HG02938 (cell line): ENCODE measurements around the gene UIMC1.
"Not testable (repeated sequence)": the region's sequence is repeated elsewhere in the genome, so short reads cannot be mapped to it uniquely, and the experiment has no call there.

Experiments
- ATAC-seq: cut with Tn5 transposase; IDR thresholded peaks from one replicate; pipeline ENCODE4 v1.9.1; 2021; ENCODE audit warnings: mild to moderate bottlenecking, moderate library complexity; ENCODE audit not compliant: unreplicated experiment

UIMC1 gene

DNA sequence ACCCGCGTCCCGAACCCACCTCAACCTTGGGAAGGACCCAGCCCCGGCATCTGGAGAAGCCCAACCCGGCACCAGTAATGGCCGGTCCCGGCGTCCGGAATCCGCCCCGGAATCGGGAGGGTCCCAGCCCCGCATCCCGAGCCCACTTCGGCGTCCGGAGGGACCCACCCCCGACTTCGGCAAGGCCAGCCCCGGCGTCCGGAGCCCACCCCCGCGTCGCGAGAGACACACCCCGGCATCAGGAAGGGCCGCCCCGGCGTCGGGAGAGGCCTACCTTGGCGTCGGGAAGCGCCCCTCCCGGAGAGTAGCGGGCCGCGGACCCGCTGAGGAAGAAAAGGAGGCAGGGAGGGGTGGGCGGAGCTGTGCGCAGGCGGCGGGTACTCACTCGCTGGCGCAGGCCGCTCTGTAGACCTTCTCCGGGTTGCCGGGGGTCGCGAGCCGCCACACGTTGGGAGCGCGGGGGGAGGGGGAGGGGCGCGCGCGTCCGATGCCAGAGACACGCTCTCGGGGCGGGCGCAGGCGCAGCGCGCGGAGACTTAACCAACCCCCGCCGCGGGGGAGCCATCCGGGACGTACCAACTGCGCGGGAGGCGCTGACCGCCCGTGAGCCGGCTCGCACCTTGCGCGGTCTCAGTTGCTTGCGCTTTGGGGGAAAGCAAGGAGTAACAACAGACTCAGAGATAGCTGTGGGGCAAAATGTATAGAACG, at the start of gene UIMC1:
Gene UIMC1, minus strand, starts transcription at position 515 of the 708 bp plus-strand sequence. CDS start 24,164 bp downstream, outside the sequence.
- peak; percentile 70 for ATAC-seq

- no peak for ATAC-seq
These were observed 42.7 kb upstream of the UIMC1 start for GRCh38 chr5:177049285-177049684.

DNA sequence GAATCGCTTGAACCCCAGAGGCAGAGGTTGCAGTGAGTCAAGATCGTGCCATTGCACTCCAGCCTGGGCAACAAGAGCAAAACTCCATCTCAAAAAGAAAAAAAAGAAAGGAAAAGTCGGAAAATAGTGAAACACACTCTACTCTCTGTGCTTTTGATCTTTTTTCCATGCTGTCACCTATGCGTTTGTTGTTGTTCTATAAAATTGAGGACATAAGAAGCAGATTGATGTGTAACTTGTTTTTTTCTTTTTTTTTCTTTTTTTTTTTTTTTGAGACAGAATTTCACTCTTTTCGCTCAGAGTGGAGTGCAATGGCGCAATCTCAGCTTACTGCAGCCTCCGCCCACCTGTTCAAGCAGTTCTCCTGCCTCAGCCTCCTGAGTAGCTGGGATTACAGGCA, 42.0 kb upstream of the UIMC1 start:
- not testable (repeated sequence) for ATAC-seq

DNA sequence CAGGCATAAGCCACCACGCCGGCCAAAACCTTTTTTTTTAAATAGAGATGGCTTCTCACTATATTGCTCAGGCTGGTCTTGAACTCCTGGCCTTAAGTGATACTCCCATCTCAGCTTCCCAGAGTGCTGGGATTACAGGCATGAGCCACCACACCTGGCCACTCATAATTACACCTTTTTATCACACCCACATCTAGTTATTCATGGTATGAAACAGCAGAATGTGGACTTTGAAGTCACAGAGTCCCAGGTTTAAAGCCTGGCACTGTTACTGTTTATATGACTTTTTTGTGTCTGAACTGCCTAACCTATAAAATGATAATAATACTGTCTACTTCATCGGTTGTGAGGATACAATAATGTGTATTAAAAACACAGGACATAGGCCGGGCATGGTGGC, 39.1 kb upstream of the UIMC1 start:
- ATAC-seq, result no peak

DNA sequence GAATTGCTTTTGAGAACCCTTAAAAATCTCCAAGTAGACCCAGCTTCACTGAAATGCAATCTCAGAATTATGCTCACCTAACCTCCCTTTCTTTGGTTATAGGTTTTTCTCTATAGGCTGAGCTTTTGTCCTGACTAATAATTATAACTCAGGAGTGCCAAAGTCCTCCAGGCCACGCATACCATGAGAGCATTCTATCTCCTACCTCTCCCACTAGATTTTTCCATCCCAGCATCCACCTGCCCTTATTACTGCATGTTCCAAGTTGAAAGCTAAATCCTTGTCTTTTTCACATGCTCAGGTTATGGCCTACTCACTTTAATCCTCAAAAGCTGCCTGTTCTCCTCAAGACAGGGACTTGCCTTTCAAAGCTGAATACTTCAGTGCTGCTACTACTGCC, 38.1 kb upstream of the UIMC1 start:
- no peak for ATAC-seq

- no peak for ATAC-seq
These were observed 37.4 kb upstream of the UIMC1 start for GRCh38 chr5:177043958-177044357.

DNA sequence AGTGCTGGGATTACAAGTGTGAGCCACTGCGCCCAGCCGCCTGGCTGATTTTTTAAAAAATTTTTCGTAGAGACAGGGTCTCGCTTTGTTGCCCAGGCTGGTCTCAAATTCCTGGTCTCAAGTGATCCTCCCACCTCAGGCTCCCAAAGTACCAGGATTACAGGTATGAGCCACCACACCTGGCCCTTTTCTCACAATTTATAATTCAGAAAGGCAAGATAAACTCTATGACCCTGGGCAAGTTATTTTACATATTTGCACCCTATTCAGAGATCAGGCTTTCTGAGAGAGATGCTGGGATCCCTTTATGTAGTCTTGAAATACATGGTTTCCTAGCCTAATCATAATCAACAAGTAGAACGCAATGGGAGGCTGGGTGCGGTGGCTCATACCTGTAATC, 36.5 kb upstream of the UIMC1 start:
- no peak for ATAC-seq

DNA sequence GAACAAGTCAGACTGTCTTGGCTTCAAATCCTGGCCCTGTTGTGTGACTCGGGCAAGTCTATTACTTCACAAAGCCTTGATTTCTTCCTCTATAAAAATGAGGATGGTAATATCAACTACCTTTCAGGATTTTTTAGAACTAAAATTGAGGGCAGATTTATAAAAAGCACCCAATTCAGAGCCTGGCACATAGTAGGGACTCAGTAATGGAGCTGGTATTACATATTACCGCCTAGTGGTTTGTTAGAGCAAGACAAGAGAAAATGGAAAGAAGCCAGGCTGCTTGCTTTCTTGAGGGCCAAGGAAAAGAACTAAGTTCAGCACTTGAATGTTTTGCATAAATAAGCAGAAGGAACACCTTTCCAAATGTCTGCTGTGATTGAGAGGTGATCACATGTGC, 35.4 kb upstream of the UIMC1 start:
- ATAC-seq, result no peak

DNA sequence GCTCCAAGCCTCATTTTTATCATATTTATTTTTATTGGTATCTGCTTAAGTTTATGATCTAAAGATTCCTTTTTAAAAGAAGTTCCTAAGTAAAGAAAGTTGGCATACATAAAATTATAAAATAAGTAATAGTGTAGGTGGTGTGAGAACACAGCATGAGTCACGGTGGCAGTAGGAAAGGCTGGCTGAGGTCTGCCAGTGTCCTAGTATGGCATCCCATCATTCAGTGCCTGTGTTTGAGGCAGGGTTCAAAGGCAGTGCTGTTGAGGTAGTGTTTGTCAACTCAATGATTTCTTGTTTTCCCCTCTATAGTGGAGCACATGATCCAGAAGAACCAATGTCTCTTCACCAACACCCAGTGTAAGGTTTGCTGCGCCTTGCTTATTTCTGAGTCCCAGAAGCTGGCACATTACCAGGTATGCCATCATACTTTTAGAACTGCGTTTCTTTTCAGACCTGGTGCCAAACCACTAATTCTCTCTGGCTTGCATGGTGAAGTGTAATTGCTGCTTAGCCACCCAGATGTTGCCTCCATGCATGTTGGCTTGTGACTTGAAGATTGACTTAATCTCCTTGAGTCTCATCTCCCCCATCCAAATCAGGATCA, 34.3 kb upstream of the UIMC1 start:
- no peak for ATAC-seq

DNA sequence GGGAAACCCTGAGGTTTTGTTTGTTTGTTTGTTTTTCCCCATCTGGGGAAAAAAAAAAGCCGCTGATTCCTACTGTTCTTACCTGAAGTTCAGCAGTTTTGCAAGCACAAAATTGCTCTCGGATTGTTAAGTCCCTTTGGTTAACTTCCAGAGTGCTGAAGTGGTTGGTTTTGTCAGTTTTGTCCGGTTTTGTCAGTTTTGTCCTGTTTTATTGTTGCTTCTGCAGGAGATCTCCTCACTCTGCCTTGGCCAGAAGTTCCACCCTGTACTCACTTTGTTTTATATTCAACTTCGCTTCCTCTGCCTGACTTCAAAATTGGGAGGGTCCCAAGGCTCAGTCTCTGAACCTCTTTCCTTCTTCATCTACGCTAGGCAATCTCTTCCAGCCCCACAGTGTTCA, 30.3 kb upstream of the UIMC1 start:
- no peak for ATAC-seq

GRCh38 chr5:177036443-177036842, 29.9 kb upstream of the UIMC1 start:
- no peak for ATAC-seq

DNA sequence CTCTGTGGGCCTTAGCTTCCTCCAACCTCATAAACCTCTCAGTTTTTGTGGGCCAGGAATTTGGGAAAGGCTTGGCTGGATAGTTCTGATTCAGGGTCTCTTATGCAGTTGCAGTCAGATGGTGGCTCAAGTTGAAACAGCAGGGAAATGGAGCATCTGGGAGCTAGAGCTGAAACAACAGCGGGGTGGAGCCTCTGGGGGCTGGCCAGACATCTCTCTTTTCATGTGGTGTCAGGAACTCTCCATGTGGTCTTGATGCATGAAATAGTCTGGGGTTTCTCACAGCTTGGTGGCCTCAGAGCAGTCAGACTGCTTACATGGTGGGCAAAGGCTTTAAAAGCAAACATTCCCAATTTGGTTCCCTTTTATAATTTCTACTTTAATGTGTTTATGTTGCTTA, 29.4 kb upstream of the UIMC1 start:
- ATAC-seq, result no peak

- no peak for ATAC-seq
These were observed 22.9 kb upstream of the UIMC1 start for GRCh38 chr5:177029498-177029897.

- ATAC-seq, result no peak
These were observed 21.1 kb upstream of the UIMC1 start for GRCh38 chr5:177027665-177028064.

GRCh38 chr5:177025101-177025601, 18.6 kb upstream of the UIMC1 start:
- no peak for ATAC-seq

GRCh38 chr5:177024559-177024958, 18.0 kb upstream of the UIMC1 start:
- ATAC-seq, result no peak

- no peak for ATAC-seq
These were observed 16.7 kb upstream of the UIMC1 start for GRCh38 chr5:177023303-177023664.

GRCh38 chr5:177022386-177023302, 16.1 kb upstream of the UIMC1 start, which contains the start of gene ZNF346:
TSS of gene ZNF346 (plus strand) at chr5:177022696. CDS start at chr5:177022739, 43 bp downstream.
- peak; percentile 82 for ATAC-seq

DNA sequence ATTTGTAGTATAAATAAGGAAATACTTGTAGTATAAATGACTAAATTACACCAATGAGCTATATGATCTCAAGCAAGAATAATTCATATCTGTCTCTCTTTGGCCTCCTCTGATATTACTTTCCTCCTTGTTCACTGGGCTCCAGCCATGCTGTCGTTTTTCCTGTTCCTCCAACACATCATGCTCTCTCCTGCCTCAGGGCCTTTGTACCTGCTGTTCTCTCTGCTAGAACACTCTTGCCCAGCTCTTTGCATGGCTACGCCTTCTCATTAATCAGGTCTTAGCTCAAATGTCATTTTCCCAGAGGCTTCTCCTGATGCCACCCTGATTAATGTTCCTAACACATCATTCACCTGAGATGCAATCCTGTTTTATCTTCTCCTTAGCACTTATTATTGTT, 13.5 kb upstream of the UIMC1 start:
- no peak for ATAC-seq

GRCh38 chr5:177018341-177018740, 11.8 kb upstream of the UIMC1 start:
- no peak for ATAC-seq

- ATAC-seq, result no peak
These were observed 8.6 kb upstream of the UIMC1 start for GRCh38 chr5:177015156-177015555.
